Neuron (in vitro differentiated cells): ENCODE results near the gene DPAGT1.

Experiments used
- H2AFZ ChIP-seq: one replicate; pipeline ENCODE4 v1.6.1; 2013; ENCODE audit warnings: low read depth, mild to moderate bottlenecking, inconsistent platforms, low read length, moderate library complexity
- H3K27me3 ChIP-seq: one replicate; pipeline ENCODE4 v1.6.1; 2013; ENCODE audit warnings: low read length; ENCODE audit not compliant: insufficient read depth
- H3K36me3 ChIP-seq: one replicate; pipeline ENCODE4 v1.6.1; 2013; ENCODE audit warnings: low read length; ENCODE audit not compliant: insufficient read depth
- H3K4me1 ChIP-seq: one replicate; pipeline ENCODE4 v1.6.1; 2013; ENCODE audit warnings: low read length; ENCODE audit not compliant: insufficient read depth
- H3K4me3 ChIP-seq: 2 replicates; pipeline ENCODE4 v1.5.1; 2013; ENCODE audit warnings: mild to moderate bottlenecking, low read length, moderate library complexity
- H3K9me3 ChIP-seq: one replicate; pipeline ENCODE4 v1.6.1; 2013; ENCODE audit warnings: low read length

The DPAGT1 gene

GRCh38 chr11:119095066-119095880, 6.4 kb downstream of the DPAGT1 start:
- Histone ChIP-seq H3K4me1 (peaks cover 31% of the 10 kb centered on the region), H3K9me3 (no peaks in the 10 kb centered on the region)

GRCh38 chr11:119094816-119095065, 6.9 kb downstream of the DPAGT1 start:
- H3K9me3 ChIP-seq, result no peaks in the 10 kb centered on the region
- H3K27me3 ChIP-seq, result no peaks in the 10 kb centered on the region
- peaks cover 43% of the 10 kb centered on the region for H3K36me3 ChIP-seq
- H2AFZ ChIP-seq, result no peak overlapping the region
- peaks cover 25% of the 10 kb centered on the region for H3K4me1 ChIP-seq
- peak overlapping the region; percentile 63 for H3K4me3 ChIP-seq

More at GRCh38 chr11:119095066-119095880, 6.4 kb downstream of the DPAGT1 start:
- peak overlapping the region; percentile 63 for H3K4me3 ChIP-seq
- no peak overlapping the region for H2AFZ ChIP-seq
- H3K36me3 ChIP-seq, result peaks cover 41% of the 10 kb centered on the region
- H3K27me3 ChIP-seq, result no peaks in the 10 kb centered on the region

GRCh38 chr11:119093942-119094815, 7.5 kb downstream of the DPAGT1 start:
- Histone ChIP-seq H3K9me3 (no peaks in the 10 kb centered on the region), H3K36me3 (peaks cover 43% of the 10 kb centered on the region), H3K27me3 (no peaks in the 10 kb centered on the region), H3K4me3 (peak overlapping the region; percentile 63), H3K4me1 (peaks cover 25% of the 10 kb centered on the region), H2AFZ (no peak overlapping the region)

- Histone ChIP-seq H3K36me3 (peaks cover 36% of the 10 kb centered on the region), H3K4me1 (peaks cover 25% of the 10 kb centered on the region), H3K9me3 (no peaks in the 10 kb centered on the region), H3K27me3 (no peaks in the 10 kb centered on the region), H2AFZ (no peak overlapping the region), H3K4me3 (peak overlapping the region; percentile 63)
Measured at GRCh38 chr11:119092880-119093842, 8.5 kb downstream of the DPAGT1 start.

- no peak overlapping the region for H2AFZ ChIP-seq
- H3K4me1 ChIP-seq, result peaks cover 25% of the 10 kb centered on the region
- H3K27me3 ChIP-seq, result no peaks in the 10 kb centered on the region
- no peaks in the 10 kb centered on the region for H3K9me3 ChIP-seq
- H3K4me3 ChIP-seq, result peak overlapping the region; percentile 63
- peaks cover 27% of the 10 kb centered on the region for H3K36me3 ChIP-seq
Measured at GRCh38 chr11:119091966-119092879, 9.4 kb downstream of the DPAGT1 start.

- Histone ChIP-seq H3K36me3 (peaks cover 19% of the 10 kb centered on the region), H3K27me3 (no peaks in the 10 kb centered on the region), H3K4me1 (peaks cover 25% of the 10 kb centered on the region)
Measured at GRCh38 chr11:119091178-119091577, 10.5 kb downstream of the DPAGT1 start.

GRCh38 chr11:119089319-119089718, 12.3 kb downstream of the DPAGT1 start:
- Histone ChIP-seq H3K36me3 (peaks cover 19% of the 10 kb centered on the region), H2AFZ (no peak overlapping the region), H3K4me1 (peaks cover 29% of the 10 kb centered on the region), H3K4me3 (no peak overlapping the region), H3K9me3 (no peaks in the 10 kb centered on the region), H3K27me3 (no peaks in the 10 kb centered on the region)

More at GRCh38 chr11:119091178-119091577, 10.5 kb downstream of the DPAGT1 start:
- no peak overlapping the region for H2AFZ ChIP-seq
- H3K4me3 ChIP-seq, result no peak overlapping the region
- no peaks in the 10 kb centered on the region for H3K9me3 ChIP-seq

- no peaks in the 10 kb centered on the region for H3K27me3 ChIP-seq
Measured at GRCh38 chr11:119088406-119088805, 13.2 kb downstream of the DPAGT1 start.

GRCh38 chr11:119087747-119088241, 13.9 kb downstream of the DPAGT1 start:
- H3K4me1 ChIP-seq, result peaks cover 18% of the 10 kb centered on the region
- no peaks in the 10 kb centered on the region for H3K9me3 ChIP-seq
- H2AFZ ChIP-seq, result no peak overlapping the region
- H3K4me3 ChIP-seq, result no peak overlapping the region
- H3K27me3 ChIP-seq, result no peaks in the 10 kb centered on the region
- H3K36me3 ChIP-seq, result peaks cover 12% of the 10 kb centered on the region

More at GRCh38 chr11:119088406-119088805, 13.2 kb downstream of the DPAGT1 start:
- peaks cover 24% of the 10 kb centered on the region for H3K4me1 ChIP-seq
- H2AFZ ChIP-seq, result no peak overlapping the region
- no peak overlapping the region for H3K4me3 ChIP-seq
- no peaks in the 10 kb centered on the region for H3K9me3 ChIP-seq
- H3K36me3 ChIP-seq, result peaks cover 17% of the 10 kb centered on the region

GRCh38 chr11:119087123-119087522, 14.5 kb downstream of the DPAGT1 start:
- H3K4me3 ChIP-seq, result no peak overlapping the region
- no peaks in the 10 kb centered on the region for H3K27me3 ChIP-seq
- peaks cover 11% of the 10 kb centered on the region for H3K4me1 ChIP-seq
- no peaks in the 10 kb centered on the region for H3K9me3 ChIP-seq
- peaks cover 8% of the 10 kb centered on the region for H3K36me3 ChIP-seq
- H2AFZ ChIP-seq, result no peak overlapping the region

GRCh38 chr11:119085437-119085847, 16.2 kb downstream of the DPAGT1 start:
- Histone ChIP-seq H3K36me3 (peaks cover 21% of the 10 kb centered on the region), H3K4me1 (peaks cover 8% of the 10 kb centered on the region), H3K9me3 (no peaks in the 10 kb centered on the region), H3K27me3 (no peaks in the 10 kb centered on the region), H3K4me3 (peak overlapping the region; percentile 78), H2AFZ (no peak overlapping the region)
